Suprapubic skin (tissue), 3 donors: ENCODE measurements around the gene WNT9B.

Source experiments
- POLR2A ChIP-seq, 2 donors: fragments of 450-650 bp; IDR thresholded peaks; one replicate each; pipeline ENCODE4 v1.6.1; 2017; ENCODE audit warnings: antibody characterized with exemption in 2 of 2, mild to moderate bottlenecking in 2 of 2, moderate library complexity in 2 of 2
- TF ChIP-seq, protein P1 (sequence below), 2 donors: fragments of 200-600 bp in 1 of 2; fragments of 450-650 bp in 1 of 2; sonication (generic) in 1 of 2; IDR thresholded peaks; one replicate each; pipeline ENCODE4 v1.5.1; 2016 to 2019; ENCODE audit warnings: antibody characterized with exemption in 2 of 2, mild to moderate bottlenecking in 1 of 2, moderate library complexity in 1 of 2

DNA sequence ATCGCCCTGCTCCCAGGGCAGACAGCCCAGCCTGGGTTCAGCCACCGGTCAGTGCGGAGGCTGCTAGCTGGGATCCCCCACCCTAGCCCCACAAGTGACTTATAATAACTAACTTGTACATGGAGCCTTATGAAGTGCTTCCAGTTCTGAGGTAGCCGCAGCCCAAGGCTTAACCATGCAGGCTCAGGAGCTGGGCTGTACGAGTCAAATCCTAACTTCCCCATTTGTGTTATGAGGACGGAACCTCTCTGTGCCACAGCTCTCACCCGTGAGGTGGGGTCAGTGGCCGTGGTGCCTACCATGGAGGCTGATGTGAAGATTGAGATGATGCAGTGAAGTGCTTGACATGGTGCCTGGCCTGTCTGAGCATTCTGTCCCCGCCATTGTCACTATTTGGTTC lies 43.8 kb downstream of the WNT9B start:
- TF ChIP-seq POLR2A (IDR thresholded peaks at IDR 0.05), result no peak
- TF ChIP-seq, protein P1, sequence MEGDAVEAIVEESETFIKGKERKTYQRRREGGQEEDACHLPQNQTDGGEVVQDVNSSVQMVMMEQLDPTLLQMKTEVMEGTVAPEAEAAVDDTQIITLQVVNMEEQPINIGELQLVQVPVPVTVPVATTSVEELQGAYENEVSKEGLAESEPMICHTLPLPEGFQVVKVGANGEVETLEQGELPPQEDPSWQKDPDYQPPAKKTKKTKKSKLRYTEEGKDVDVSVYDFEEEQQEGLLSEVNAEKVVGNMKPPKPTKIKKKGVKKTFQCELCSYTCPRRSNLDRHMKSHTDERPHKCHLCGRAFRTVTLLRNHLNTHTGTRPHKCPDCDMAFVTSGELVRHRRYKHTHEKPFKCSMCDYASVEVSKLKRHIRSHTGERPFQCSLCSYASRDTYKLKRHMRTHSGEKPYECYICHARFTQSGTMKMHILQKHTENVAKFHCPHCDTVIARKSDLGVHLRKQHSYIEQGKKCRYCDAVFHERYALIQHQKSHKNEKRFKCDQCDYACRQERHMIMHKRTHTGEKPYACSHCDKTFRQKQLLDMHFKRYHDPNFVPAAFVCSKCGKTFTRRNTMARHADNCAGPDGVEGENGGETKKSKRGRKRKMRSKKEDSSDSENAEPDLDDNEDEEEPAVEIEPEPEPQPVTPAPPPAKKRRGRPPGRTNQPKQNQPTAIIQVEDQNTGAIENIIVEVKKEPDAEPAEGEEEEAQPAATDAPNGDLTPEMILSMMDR (IDR thresholded peaks at IDR 0.05), result no peak
